GM10266 (cell line): Measurements from ENCODE around the gene MUCL3.

Experiments
- DNase-seq: peaks from one replicate; pipeline ENCODE4 v3.0.0; 2012; ENCODE audit errors: extremely low spot score
- TF ChIP-seq, protein P1 (sequence below): IDR thresholded peaks from 2 replicates; pipeline ENCODE4 v1.5.1; 2012; ENCODE audit warnings: mild to moderate bottlenecking, low read depth; ENCODE audit not compliant: control insufficient read depth, insufficient read depth; ENCODE audit errors: missing control alignments

MUCL3 gene

DNA sequence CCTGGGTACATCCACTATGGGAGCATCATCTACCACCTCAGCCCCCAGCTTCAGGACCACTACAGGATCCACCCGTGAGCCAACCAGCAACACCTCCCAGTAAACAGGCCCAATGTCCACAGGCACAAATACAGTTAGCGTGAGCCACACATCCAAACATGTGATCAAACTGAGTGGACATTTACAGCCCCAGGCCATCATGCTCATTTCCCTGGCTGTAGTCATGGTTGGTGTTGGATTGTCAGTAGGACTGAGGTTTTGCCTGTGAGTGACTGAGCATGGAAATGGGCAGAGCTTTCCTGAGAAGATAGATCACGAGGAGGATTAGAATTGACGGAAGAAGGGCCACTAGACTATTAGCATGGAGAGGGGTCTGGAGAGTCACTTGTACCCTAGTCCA, 32.0 kb downstream of the MUCL3 start:
- TF ChIP-seq, protein P1, sequence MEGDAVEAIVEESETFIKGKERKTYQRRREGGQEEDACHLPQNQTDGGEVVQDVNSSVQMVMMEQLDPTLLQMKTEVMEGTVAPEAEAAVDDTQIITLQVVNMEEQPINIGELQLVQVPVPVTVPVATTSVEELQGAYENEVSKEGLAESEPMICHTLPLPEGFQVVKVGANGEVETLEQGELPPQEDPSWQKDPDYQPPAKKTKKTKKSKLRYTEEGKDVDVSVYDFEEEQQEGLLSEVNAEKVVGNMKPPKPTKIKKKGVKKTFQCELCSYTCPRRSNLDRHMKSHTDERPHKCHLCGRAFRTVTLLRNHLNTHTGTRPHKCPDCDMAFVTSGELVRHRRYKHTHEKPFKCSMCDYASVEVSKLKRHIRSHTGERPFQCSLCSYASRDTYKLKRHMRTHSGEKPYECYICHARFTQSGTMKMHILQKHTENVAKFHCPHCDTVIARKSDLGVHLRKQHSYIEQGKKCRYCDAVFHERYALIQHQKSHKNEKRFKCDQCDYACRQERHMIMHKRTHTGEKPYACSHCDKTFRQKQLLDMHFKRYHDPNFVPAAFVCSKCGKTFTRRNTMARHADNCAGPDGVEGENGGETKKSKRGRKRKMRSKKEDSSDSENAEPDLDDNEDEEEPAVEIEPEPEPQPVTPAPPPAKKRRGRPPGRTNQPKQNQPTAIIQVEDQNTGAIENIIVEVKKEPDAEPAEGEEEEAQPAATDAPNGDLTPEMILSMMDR: no peak
- no peak for DNase-seq

DNA sequence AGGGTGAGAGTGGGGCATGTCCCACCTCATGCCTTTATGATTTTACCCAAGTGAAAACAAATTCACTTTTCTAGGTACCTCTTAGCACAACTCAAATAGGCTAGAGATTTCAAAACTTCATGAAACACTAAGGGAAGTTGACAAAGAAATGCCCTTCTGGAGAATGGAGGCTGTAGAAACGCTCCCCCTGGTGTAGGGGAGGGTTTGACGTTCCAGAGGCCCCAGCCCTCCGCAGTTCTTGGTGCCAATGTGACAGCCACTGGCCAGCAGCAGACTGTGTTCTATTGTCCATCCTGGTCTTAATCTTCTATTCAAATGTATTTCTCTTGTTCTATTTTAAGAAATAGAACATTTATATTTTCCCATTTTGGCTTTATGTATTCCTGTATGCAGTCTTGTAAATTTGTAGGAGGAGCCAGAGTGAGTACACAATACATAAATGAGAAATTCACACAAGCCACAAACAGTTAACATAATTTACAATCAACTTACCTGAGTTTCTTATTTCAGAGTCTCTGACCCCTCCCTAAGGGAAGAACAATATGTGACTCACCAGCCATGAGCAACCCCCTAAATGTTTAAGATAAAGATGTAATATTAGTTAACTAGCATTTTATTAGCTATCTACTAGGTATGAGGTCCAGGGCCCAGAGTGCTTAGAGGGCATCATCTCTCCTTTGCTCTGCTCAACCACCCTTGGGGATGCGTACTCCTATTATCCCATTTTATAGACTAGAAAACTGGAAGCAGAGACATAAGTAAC, 33.9 kb downstream of the MUCL3 start:
- no peak for DNase-seq
- TF ChIP-seq, protein P1: no peak

DNA sequence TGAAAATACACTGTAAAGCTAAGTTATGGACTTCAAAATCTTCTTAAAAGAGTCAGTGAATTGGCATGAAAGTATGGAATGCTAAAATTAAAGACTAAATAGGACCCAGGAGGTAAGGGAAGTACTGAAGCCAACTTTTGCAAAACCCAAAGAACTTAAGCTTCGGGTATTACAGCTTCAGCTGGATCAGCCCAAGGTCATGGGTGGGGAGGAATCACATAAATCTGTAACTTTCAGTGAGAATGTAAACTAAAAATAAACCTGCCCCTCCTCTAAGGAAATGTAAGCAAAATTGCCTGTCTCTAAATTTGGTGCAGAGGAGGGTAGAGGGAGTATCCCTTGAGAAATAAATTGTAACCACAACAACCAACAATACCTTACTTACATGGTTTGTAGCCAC, 38.4 kb downstream of the MUCL3 start:
- TF ChIP-seq, protein P1: no peak
- DNase-seq: no peak

DNA sequence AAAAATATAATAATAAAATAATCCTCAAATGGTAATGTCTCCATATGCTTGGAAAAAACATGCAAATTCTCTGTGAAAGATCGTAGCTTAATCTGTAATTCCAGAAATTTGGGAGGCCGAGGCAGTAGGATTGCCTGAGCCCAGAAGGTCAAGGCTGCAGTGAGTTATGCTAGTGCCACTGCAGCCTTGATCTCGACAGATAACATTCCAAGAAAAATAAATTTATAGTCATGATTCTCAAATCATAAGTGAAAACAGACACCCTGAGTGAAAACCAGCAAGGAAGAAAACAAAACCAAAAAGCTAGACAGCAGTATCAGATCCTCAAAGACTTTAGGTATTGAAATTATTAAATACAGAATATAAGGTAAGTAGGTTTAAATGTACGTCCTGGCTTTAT, 38.9 kb downstream of the MUCL3 start:
- TF ChIP-seq, protein P1: no peak
- DNase-seq: no peak

DNA sequence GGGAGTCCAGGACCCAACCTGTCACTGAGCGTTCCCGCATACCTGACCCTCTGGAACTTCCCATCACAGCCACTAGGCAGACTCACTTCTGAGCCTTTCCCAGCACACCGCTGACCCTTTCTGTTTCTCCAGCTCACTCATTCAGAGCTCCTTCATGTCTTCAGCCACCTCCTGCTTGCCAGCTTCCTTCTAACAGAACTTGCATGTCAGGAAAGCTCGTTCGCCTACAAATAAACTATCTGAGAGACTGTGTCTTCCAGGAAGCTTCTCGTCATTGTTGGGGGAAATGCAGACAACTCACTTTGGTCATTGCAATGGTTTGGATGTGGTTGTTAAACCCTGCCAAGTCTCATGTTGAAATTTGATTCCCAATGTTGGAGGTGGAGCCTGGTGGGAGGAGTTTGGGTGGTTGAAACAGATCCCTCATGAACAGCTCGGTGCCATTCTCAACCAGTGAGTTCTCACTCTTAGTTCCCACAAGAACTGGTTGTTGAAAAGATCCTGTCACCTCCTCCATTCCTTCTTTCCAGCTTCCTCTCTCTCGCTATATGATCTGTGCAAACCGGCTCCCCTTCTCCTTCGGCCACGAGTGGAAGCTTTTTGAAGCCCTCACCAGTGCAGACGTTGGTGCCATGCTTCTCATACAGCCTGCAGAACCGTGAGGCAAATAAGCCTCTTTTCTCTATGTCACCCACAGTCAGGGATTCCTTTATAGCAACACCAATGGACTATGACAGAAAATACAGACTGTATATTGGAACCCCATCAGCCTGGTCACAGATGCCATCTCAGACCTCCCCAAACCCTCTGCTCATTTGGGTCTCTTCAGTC, 41.4 kb downstream of the MUCL3 start:
- TF ChIP-seq, protein P1: no peak
- DNase-seq: no peak

DNA sequence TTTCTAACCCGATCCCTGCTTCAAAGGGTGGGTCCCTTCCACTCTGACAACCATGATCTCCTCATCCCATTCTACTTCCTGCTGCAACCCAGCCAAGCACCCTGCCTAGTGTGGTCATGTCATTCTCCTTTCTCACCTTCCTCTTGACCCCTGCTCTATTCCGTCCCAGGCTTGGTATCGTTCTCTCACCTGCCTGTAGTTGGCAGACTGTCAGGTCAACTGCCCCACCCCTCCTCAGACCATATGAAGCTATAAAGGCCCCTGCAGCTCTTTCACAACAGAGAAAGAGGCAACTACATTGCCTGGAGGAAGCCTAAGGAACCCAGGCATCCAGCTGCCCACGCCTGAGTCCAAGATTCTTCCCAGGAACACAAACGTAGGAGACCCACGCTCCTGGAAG, 42.7 kb downstream of the MUCL3 start, which contains the start of gene MUC21:
MUC21 (plus strand) TSS at position 280 of the 400 bp plus-strand sequence. CDS start 241 bp downstream, outside the sequence.
- TF ChIP-seq, protein P1: no peak
- DNase-seq: no peak

DNA sequence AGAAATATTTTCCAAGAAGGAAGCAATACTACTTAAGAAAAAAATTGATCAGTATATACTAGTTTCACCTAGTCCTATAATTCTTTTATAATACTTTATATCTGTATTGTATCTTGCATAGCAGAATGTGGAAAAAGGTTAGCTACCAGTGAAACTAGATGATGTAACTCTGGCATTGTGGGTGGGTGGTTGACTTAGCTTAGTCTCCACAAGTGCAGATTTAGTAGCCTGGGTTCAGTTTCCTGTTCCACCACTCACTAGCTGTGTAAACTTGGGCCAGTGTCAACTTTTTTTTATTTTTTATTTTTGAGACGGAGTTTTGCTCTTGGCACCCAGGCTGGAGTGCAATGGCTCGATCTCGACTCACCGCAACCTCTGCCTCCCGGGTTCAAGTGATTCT, 44.7 kb downstream of the MUCL3 start:
- DNase-seq: no peak
- TF ChIP-seq, protein P1: no peak
